ENCODE measurements around the gene LGALS8.
"Not testable (repeated sequence)": the region's sequence is repeated elsewhere in the genome, so short reads cannot be mapped to it uniquely, and the experiment has no call there.

LGALS8 gene

DNA sequence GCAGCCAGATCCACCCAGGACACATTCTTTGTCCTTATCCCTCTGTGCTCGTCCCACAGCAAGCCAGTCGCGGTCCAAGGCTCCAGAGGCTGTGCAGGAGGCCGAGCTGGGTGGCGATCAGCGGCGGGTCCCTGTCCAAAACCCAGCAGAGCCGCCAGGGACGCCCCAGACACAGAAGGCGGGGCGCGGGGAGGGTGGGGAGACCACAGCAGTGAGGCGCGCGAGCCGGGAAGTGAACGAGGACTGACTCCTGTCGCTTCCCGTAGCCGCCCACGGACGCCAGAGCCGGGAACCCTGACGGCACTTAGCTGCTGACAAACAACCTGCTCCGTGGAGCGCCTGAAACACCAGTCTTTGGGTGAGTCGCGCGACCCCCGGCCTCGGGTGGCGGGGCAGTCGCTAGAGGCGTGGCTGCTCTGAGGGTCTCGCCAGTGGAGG lies at the start of gene LGALS8:
LGALS8 (plus strand) TSS at position 279 of the 438 bp plus-strand sequence. CDS start 2,089 bp downstream, outside the sequence.
- H3K4me1 ChIP-seq (ENCODE audit: control insufficient read depth, low read depth, low read length): no peaks in the 10 kb centered on the region
- H3K27me3 ChIP-seq (ENCODE audit: control insufficient read depth, insufficient read depth, low read length): peaks cover 24% of the 10 kb centered on the region
- no peaks in the 10 kb centered on the region for H3K36me3 ChIP-seq (ENCODE audit: control insufficient read depth, low read depth, low read length)
- no peaks in the 10 kb centered on the region for H3K9me3 ChIP-seq (ENCODE audit: control insufficient read depth, low read depth, low read length)
- H3K27ac ChIP-seq (ENCODE audit: low read length): no peak within 1 kb of the TSS
- H3K9ac ChIP-seq (ENCODE audit: low read length): peak within 1 kb of the TSS; percentile 43
- H3K4me3 ChIP-seq (ENCODE audit: low read length): peak within 1 kb of the TSS; percentile 72

DNA sequence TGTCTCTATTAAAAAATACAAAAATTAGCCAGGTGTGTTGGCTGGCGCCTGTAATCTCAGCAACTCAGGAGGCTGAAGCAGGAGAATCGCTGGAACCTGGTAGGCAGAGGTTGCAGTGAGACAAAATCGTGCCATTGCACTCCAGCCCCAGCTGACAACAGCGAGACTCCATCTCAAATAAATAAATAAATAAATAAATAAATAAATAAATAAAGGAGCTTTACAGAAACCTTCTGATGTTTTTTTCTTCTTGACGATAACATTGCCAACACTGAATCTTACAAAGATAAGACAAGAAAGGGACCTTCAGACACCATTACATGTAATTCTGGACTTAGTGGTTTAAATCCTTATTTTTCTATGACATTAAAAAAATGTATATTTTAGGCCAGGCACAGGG lies 47.8 kb upstream of the LGALS8 start:
- Histone ChIP-seq H3K36me3 (ENCODE audit: control insufficient read depth, low read depth, low read length) (no peaks in the 10 kb centered on the region), H3K27ac (ENCODE audit: low read length) (no peak overlapping the region), H3K4me1 (ENCODE audit: control insufficient read depth, low read depth, low read length) (peaks cover 26% of the 10 kb centered on the region), H3K4me3 (ENCODE audit: low read length) (no peak overlapping the region), H3K9ac (ENCODE audit: low read length) (no peak overlapping the region), H3K9me3 (ENCODE audit: control insufficient read depth, low read depth, low read length) (no peaks in the 10 kb centered on the region), H3K27me3 (ENCODE audit: control insufficient read depth, insufficient read depth, low read length) (no peaks in the 10 kb centered on the region)

DNA sequence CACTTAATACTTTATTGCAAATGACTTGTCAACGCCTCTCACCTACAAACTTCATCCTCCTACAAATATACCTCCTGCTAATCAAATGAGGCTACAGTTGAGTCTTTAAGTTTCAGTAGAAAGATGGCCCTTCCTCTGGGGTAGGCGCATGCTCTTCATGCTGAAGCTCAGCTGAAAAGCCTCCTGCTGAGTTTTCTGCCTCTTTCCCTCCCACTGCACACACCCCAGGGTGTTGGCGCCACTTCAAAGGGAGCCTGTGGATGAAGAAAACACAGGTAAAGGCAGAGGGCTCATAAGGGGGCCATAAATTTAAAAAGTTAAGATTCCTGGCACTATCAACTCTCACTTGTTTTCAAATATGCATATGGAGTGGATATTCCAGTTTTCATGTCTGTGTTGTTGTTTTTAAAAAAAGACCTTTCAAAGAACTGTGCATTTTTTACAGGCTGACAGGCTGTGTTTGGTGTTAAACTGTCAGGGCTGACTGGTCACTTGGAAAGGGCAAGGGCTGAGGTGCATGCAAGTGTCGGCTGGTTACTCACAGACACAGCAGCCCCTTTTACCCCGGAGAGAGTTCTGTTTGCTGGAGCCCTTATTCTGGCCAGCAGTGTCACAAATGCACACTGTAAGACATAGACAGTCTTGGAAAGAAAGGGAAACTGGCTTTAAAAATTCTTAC lies 42.9 kb upstream of the LGALS8 start:
- no peak overlapping the region for H3K27ac ChIP-seq (ENCODE audit: low read length)
- H3K36me3 ChIP-seq (ENCODE audit: control insufficient read depth, low read depth, low read length): no peaks in the 10 kb centered on the region
- no peak overlapping the region for H3K4me3 ChIP-seq (ENCODE audit: low read length)
- H3K9me3 ChIP-seq (ENCODE audit: control insufficient read depth, low read depth, low read length): no peaks in the 10 kb centered on the region
- H3K27me3 ChIP-seq (ENCODE audit: control insufficient read depth, insufficient read depth, low read length): no peaks in the 10 kb centered on the region
- peaks cover 9% of the 10 kb centered on the region for H3K4me1 ChIP-seq (ENCODE audit: control insufficient read depth, low read depth, low read length)
- H3K9ac ChIP-seq (ENCODE audit: low read length): no peak overlapping the region

DNA sequence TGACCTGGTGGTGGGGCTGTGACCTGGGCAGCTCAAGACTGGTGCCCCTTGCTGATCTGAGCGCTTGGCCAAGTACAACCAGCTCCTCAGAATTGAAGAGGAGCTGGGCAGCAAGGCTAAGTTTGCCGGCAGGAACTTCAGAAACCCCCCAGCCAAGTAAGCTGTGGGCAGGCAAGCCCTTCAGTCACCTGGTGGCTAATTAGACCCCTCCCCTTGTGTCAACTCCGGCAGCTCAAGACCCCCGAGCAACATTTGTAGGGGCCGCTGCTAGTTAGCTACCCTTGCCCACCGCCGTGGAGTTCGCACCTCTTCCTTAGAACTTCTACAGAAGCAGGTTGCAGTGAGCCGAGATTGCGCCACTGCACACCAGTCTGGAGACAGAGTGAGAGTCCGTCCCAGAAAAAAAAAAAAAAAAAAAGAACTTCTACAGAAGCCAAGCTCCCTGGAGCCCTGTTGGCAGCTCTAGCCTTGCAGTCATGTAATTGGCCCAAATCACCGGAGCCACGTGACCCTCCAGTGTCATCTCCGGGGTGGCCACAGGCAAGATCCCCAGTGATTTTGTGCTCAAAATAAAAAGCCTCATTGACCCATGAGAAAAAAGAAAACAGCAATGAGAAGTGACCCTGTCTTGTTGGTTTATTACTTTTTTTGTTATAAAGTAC lies 39.3 kb upstream of the LGALS8 start:
- peaks cover 9% of the 10 kb centered on the region for H3K4me1 ChIP-seq (ENCODE audit: control insufficient read depth, low read depth, low read length)
- H3K4me3 ChIP-seq (ENCODE audit: low read length): no peak overlapping the region
- H3K27me3 ChIP-seq (ENCODE audit: control insufficient read depth, insufficient read depth, low read length): no peaks in the 10 kb centered on the region
- H3K27ac ChIP-seq (ENCODE audit: low read length): no peak overlapping the region
- H3K9ac ChIP-seq (ENCODE audit: low read length): no peak overlapping the region
- H3K36me3 ChIP-seq (ENCODE audit: control insufficient read depth, low read depth, low read length): no peaks in the 10 kb centered on the region
- no peaks in the 10 kb centered on the region for H3K9me3 ChIP-seq (ENCODE audit: control insufficient read depth, low read depth, low read length)

DNA sequence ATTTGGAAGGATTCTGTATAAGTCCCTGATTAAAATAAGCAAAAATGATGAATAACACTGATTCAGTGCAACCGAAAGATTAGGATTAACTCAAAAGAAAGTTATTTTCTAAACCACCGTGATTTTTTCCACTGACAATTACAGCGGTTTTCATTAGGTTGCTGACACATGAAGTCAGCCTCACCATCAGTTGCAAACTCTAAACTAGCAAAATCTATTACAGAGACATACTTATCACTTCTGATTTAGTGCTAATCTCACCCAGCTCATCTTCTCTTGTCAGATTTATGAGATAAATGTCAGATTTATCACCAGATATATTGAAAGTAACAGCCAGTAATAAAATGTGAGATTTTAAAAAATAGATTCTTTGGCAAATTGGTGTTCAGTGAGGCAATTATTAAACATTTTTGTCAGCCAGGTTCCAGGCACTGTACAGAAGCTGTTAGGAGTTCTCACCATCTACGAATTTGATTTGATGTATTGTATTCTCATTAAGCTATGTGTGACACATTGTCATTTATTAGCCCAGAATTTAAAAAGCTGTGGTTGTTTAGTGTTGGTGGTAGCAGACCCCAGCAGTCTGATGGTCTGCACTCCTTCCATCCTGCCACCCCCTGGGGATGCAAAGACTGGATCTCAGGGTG lies 37.3 kb upstream of the LGALS8 start:
- no peaks in the 10 kb centered on the region for H3K36me3 ChIP-seq (ENCODE audit: control insufficient read depth, low read depth, low read length)
- H3K4me3 ChIP-seq (ENCODE audit: low read length): no peak overlapping the region
- no peaks in the 10 kb centered on the region for H3K4me1 ChIP-seq (ENCODE audit: control insufficient read depth, low read depth, low read length)
- H3K27ac ChIP-seq (ENCODE audit: low read length): no peak overlapping the region
- H3K9ac ChIP-seq (ENCODE audit: low read length): no peak overlapping the region
- H3K9me3 ChIP-seq (ENCODE audit: control insufficient read depth, low read depth, low read length): no peaks in the 10 kb centered on the region
- H3K27me3 ChIP-seq (ENCODE audit: control insufficient read depth, insufficient read depth, low read length): no peaks in the 10 kb centered on the region

DNA sequence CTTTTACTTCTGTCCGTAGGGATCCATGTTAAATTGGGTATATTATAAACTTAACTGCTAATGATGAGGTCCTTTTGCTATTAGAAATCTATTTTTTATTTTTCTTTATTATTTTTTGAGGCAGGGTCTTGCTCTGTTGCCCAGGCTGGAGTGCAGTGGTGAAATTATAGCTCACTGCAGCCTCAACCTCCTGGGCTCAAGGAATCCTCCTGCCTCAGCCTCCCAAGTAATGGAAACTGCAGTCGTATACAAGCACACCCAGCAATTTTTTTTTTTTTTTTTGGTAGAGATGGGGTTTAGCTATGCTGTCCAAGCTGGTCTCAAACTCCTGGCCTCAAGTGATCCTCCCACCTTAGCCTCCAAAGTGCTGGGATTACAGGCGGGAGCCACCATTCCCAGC lies 34.6 kb upstream of the LGALS8 start:
- H3K4me3 ChIP-seq (ENCODE audit: low read length); H3K9ac ChIP-seq (ENCODE audit: low read length); H3K36me3 ChIP-seq (ENCODE audit: control insufficient read depth, low read depth, low read length); H3K9me3 ChIP-seq (ENCODE audit: control insufficient read depth, low read depth, low read length); H3K27me3 ChIP-seq (ENCODE audit: control insufficient read depth, insufficient read depth, low read length); H3K27ac ChIP-seq (ENCODE audit: low read length); H3K4me1 ChIP-seq (ENCODE audit: control insufficient read depth, low read depth, low read length): not testable (repeated sequence)

DNA sequence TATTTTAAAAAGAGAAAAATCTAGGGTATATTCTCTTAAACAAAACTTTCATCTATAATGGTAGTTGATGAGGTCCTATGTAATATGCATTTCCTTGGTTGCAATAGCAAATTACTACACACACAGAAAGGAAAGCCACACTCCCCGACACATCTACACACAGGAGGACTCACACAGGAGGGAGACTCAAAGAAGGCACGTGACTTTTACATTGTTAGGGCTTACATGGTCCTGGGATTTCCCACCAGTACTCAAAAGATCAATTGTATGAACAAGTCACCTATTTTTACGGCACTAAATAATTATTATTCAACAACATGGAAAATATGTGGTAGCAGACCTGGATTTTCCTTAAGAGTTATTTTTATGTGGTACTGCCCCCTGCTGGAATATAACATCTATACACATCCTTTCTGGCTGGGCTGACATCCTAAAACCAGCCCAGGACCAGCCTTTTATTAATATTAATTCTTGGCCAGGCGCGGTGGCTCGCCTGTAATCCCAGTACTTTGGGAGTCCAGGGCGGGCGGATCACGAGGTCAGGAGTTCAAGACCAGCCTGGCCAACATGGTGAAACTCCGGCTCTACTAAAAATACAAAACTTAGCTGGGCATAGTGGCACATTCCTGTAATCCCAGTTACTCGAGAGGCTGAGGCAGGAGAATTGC lies 33.9 kb upstream of the LGALS8 start:
- H3K4me1 ChIP-seq (ENCODE audit: control insufficient read depth, low read depth, low read length): no peaks in the 10 kb centered on the region
- H3K9ac ChIP-seq (ENCODE audit: low read length): no peak overlapping the region
- H3K27me3 ChIP-seq (ENCODE audit: control insufficient read depth, insufficient read depth, low read length): no peaks in the 10 kb centered on the region
- no peaks in the 10 kb centered on the region for H3K9me3 ChIP-seq (ENCODE audit: control insufficient read depth, low read depth, low read length)
- no peak overlapping the region for H3K4me3 ChIP-seq (ENCODE audit: low read length)
- no peak overlapping the region for H3K27ac ChIP-seq (ENCODE audit: low read length)
- no peaks in the 10 kb centered on the region for H3K36me3 ChIP-seq (ENCODE audit: control insufficient read depth, low read depth, low read length)

DNA sequence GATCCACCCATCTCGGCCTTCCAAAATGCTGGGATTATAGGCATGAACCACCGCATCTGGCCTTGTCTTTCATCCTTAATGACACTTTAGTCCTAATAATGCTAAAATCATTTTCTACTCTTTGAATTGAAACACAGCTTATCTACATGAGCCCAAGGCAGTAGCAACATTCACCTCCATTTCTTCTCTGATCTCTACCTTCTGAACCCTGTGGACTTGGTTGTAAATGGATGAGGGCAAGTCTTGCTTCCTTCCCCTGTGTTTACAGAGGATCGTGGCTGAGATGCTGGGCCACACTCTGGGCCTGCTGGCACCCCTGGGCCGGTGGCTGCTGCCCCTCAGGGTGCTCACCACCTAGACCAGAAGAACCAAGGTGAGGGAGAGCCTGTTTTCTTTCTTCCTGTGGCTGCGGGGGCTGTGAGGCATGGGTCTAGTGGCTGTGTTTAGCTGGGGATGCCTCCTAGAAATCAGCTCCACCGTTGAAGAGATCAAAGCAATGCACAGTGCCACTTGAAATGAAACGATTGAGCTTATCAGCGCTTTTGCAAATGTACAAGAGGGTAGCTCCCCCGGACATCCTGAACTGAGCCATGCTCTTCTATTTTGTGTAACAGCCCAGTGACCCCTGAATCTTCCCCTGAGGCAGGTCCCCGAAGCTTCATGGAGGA lies 32.2 kb upstream of the LGALS8 start:
- Histone ChIP-seq H3K4me1 (ENCODE audit: control insufficient read depth, low read depth, low read length) (no peaks in the 10 kb centered on the region), H3K4me3 (ENCODE audit: low read length) (no peak overlapping the region), H3K27ac (ENCODE audit: low read length) (no peak overlapping the region), H3K36me3 (ENCODE audit: control insufficient read depth, low read depth, low read length) (no peaks in the 10 kb centered on the region), H3K9ac (ENCODE audit: low read length) (no peak overlapping the region), H3K9me3 (ENCODE audit: control insufficient read depth, low read depth, low read length) (no peaks in the 10 kb centered on the region), H3K27me3 (ENCODE audit: control insufficient read depth, insufficient read depth, low read length) (no peaks in the 10 kb centered on the region)

DNA sequence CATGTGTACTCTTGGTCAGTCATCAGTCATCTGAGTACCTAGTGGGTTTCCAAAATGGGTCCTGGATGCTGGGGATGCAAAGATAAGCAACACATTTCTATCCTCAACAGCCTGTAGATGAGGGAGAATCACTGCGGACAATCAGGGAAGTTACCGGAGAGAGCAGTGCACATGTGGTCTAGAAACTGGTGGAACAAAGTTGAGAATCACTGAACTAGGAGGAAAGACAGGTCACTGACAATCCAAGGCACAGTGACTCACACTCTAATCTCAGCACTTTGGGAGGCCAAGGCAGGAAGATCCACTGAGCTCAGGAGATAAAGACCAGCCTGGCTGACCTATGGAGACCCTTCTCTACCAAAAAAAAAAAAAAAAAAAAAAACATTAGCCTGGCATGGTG lies 31.4 kb upstream of the LGALS8 start:
- H3K4me1 ChIP-seq (ENCODE audit: control insufficient read depth, low read depth, low read length): no peaks in the 10 kb centered on the region
- no peak overlapping the region for H3K27ac ChIP-seq (ENCODE audit: low read length)
- H3K36me3 ChIP-seq (ENCODE audit: control insufficient read depth, low read depth, low read length): no peaks in the 10 kb centered on the region
- no peaks in the 10 kb centered on the region for H3K27me3 ChIP-seq (ENCODE audit: control insufficient read depth, insufficient read depth, low read length)
- H3K9ac ChIP-seq (ENCODE audit: low read length): no peak overlapping the region
- H3K9me3 ChIP-seq (ENCODE audit: control insufficient read depth, low read depth, low read length): no peaks in the 10 kb centered on the region
- no peak overlapping the region for H3K4me3 ChIP-seq (ENCODE audit: low read length)

DNA sequence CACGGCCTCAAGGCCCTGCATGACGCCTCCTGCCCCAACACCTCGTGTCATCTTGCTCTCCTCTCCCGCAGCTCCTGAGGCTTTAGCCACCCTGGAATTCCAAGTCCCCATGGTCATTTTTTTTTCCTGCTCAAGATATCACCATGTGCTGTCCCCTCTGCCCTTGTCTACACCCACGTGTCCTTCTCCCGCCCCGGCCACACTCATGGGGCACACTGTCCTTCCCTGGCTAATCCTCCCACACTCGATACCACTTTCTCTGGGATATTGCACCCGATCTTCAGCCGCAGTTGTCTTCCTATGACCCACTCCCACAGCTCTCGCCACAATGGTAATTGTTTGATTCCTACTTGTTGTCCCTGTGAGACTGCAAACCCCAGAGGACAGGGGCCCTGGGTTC lies 29.7 kb upstream of the LGALS8 start:
- Histone ChIP-seq H3K4me3 (ENCODE audit: low read length) (no peak overlapping the region), H3K27ac (ENCODE audit: low read length) (no peak overlapping the region)

More for the DNA sequence above, 29.7 kb upstream of the LGALS8 start:
- Histone ChIP-seq H3K9me3 (ENCODE audit: control insufficient read depth, low read depth, low read length) (no peaks in the 10 kb centered on the region), H3K9ac (ENCODE audit: low read length) (no peak overlapping the region), H3K36me3 (ENCODE audit: control insufficient read depth, low read depth, low read length) (no peaks in the 10 kb centered on the region), H3K27me3 (ENCODE audit: control insufficient read depth, insufficient read depth, low read length) (no peaks in the 10 kb centered on the region), H3K4me1 (ENCODE audit: control insufficient read depth, low read depth, low read length) (no peaks in the 10 kb centered on the region)

Measured in iPS-18a (cell line).